HG02642 (cell line): Measurements from ENCODE around the gene DOCK3.
"Not testable (repeated sequence)": the region's sequence is repeated elsewhere in the genome, so short reads cannot be mapped to it uniquely, and the experiment has no call there.

Experiments used
- ATAC-seq: cut with Tn5 transposase; IDR thresholded peaks from one replicate; pipeline ENCODE4 v1.9.1; 2021; ENCODE audit warnings: mild to moderate bottlenecking; ENCODE audit not compliant: unreplicated experiment, poor library complexity

DOCK3 gene

DNA sequence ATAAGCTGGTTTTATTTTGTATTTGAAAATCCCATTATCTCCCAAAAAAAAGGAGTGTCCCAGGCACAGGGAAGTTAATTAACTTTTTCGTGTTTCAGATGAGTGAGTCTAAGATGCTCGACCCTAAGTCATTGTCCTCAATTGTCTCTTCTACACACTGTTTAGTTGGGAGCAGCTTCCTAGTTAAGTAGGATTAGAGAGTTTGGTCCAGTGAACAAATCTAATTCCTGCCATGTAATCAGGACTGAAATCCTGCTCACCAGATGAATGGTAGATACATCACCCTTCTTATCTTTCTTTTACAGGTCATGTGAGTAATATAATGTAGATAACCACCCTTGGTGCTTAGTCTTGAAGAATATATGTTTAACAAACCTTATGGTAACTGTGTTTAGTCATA, 481.4 kb downstream of the DOCK3 start:
- ATAC-seq: no peak

DNA sequence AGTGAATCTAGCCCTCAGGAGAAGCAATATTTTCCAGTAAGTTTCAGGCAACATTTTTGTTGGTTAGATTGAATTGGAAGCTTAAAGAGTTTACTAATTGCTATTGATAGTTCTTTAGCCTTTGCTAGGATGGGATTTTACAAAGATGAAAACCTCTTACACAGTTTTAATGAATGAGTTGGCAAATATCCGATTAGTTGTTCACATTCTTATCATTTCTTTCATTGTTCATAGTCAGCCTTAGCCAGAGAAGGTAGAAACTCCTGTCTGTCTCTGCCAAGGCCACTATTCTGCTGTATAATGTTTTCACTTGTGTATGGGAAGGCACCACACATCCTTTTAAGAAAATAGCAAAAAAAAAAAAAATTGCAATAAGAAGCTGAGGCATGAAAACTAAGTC, 488.3 kb downstream of the DOCK3 start:
- no peak for ATAC-seq

DNA sequence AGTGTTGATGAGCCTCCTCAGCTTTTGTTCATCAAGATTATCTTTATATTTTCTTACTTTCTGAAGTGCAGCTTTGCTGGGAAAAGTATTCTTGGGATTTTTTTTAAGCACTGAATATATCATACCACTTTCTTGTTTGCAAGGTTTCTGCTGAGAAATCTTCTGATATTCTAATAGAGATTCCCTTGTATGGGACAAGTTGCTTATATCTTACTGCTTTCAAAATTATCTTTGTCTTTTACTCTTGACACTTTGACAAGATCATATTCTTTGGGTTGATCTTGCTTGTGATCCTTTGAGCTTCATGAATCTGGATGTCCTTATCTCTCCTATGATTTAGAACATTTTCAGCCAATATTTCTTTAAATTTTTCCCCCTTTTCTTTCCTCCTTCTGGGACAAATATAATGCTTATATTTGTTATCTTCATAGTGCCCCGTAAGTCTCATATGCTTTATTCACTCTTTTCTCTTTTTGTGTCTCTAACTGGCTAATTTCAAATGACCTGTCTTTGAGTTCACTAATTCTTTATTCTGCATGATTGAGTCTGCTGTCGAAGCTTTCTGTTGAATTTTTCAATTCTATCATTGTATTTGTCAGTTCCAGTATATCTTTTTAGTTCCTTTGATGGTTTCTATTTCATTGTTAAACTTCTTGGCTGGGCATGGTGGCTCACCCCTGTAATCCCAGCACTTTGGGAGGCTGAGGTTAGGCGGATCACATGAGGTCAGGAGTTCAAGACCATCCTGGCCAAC, 499.0 kb downstream of the DOCK3 start:
- no peak for ATAC-seq

DNA sequence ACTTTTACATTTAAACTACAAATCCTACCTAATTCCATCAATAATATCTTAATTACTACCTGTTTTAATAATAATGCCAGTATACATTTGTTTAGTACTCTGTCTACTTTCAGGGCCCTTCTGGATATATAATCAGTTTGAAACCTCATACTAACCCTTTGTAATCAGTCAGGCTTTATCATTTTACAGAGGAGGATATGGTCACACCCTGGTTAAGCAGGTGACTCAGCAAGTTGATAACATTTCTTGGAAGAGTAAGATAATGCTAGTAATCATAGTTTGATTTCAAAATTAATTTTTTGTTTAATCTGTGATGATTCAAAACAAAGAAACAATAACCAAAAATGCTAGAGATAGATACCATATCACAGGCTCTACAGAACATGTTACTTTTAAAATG, 502.2 kb downstream of the DOCK3 start:
- ATAC-seq: no peak

DNA sequence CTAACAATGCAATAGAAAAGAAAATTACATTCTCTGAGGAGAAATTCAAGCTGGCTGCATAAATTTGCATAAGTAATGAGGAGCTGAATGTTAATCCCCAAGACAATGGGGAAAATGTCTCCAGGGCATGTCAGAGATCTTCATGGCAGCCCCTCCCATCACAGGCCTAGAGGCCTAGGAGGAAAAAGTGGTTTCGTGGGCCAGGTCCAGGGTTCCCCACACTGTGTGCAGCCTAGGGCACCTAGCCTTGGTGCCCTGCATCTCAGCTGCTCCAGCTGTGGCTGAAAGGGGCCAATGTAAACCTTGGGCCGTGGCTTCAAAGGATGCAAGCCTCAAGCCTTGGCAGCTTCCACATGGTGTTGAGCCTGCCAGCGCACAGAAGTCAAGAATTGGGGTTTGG, 511.7 kb downstream of the DOCK3 start:
- not testable (repeated sequence) for ATAC-seq

DNA sequence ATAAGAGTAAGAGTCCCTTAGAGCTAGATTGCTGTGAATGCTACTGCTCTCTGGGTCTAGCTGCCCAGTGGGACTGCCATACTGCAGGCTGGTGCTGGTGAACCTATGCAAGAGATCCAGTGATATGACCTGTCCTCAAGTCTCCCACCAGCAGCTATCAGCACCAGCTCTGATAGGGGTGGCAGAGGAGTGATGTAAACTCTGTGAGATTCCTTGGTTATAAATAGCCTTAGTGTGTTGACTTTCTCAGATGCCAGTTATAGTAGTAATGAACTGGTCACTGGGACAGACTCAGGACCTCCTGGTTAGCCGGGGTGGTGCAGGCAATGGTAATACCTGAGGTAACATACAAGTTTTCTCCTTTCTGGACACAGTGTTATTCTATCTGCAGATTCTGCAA, 515.5 kb downstream of the DOCK3 start:
- no peak for ATAC-seq

DNA sequence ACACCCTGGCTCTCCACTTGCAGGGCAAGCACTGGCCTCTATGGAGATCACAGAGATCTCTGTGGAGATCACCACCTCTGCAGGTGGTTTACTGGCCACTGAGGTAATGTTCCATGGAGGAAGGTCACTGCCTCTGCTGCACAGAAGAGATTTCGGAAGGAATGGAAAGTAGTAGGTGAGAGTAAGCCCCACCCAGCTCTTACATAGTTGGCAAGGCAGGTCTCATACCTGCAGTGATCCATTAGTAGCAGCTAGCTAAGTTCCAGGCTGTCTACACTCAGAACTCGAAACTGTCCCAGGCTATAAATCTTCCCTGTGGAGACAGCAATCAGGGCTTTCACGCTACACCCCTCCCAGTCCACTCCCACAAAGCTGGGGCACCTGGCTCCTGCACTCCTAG, 516.1 kb downstream of the DOCK3 start:
- ATAC-seq: no peak

DNA sequence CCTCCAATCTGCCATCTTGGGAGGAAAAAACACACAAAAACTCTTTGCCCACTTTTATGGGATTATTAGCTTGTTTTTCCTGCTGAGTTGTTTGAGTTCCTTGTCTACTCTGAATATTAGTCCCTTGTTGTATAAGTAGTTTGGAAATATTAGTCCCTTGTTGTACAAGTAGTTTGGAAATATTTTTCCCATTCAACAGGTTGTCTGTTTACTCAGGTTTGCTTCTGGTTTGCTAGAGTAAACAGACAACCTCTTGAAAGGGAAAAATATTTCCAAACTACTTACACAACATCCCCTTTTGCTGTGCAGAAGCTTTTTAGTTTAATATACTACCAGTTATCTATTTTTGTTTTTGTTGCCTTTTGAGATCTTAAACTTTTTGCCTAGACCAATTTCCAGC, 517.0 kb downstream of the DOCK3 start:
- no peak for ATAC-seq

DNA sequence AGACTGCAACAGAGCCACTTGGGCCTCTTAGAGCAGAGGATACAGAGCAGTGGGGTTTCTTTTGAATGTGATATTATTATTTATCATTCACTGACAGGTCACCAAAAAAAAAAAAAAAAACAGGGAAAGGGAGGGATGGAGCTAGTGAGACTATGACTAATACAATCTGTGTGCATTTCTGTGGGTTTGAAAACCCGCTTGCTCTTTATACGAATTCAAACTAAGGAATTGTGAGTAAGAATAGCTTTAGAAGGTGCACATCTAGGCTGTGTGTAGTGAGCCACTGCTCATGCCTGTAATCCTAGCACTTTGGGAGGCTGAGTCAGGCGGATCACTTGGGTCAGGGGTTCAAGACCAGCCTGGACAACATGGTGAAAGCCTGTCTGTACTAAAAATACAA, 523.8 kb downstream of the DOCK3 start:
- no peak for ATAC-seq

DNA sequence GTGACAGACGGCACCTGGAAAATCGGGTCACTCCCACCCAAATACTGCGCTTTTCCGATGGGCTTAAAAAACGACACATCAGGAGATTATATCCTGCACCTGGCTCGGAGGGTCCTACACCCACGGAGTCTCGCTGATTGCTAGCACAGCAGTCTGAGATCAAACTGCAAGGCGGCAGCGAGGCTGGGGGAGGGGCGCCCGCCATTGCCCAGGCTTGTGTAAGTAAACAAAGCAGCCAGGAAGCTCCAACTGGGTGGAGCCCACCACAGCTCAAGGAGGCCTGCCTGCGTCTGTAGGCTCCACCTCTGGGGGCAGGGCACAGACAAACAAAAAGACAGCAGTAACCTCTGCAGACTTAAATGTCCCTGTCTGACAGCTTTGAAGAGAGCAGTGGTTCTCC, 524.6 kb downstream of the DOCK3 start:
- not testable (repeated sequence) for ATAC-seq

DNA sequence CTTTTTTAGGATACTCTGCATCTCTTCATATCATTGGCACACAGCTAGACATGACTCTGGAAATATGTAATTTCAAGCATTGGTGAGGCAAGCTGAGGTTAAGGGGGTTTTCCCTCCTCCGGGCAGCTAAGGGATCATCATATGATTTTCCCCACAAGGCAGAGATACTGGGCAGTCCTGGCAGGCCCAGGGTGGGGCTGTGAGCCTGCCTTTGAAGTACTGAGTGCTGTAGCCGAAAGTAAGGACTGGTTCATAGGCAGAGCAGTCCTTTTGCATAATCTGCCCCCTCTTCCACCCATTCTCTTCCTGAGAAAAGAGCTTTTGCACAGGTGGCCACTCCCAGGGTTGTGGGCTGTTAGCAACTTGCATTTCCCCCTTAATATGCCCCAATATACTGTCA, 541.6 kb downstream of the DOCK3 start:
- ATAC-seq: no peak

DNA sequence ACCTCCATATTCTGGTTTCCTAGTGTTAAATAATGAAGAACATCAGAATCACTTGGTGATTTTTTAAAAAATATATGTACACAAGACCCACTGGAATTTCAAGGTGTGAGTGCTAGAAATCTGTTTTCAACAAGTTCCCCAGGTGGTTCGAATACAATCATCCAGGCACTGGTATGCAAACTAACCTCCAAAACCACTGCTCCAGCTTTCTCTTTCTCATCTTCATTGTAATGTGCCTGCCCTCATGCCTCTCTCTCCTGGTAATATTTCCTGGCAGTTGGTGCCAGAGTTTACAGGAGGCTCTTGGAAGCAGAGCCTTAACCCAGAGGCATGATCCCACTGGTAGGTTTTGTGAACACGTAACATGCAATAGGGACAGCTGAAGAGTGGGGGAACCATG, 547.2 kb downstream of the DOCK3 start:
- ATAC-seq: no peak

DNA sequence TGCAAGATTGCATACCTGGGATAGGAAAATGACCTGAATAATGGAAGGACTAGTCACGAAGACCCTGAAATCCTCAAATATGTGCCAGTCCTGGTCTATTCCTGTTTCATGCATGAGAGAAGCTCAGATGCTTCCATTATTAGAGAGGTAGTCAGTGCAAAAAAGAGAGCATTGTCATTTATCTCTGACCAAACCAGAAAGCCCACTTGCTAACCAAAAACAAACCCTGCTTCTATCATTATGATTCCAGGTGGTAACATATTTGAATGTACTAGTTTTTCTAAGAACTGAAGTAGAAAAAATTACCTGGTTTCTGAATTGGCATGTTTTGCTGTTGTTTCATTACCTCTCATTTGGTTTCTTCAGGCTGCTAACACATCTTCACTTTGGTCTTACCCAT, 549.6 kb downstream of the DOCK3 start:
- no peak for ATAC-seq

DNA sequence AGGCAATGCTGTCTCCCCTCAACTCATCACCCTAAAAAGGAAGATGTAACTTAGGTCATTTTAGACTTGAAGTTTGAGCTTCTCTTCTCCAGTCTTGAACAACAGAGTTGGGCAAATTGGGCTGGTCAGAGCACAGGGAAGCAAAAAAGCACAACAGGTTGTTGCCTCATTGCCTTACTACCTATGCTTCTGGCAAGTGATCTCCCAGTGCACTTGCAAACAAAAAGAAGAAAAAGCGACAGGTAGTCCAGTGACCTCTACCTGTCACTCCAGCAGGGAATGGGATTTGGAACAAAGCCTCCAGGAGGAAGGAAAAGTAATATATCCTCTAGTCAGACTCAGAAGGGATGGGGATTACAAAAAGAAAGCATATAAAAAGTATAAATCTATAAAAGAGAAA, 550.1 kb downstream of the DOCK3 start:
- ATAC-seq: no peak

DNA sequence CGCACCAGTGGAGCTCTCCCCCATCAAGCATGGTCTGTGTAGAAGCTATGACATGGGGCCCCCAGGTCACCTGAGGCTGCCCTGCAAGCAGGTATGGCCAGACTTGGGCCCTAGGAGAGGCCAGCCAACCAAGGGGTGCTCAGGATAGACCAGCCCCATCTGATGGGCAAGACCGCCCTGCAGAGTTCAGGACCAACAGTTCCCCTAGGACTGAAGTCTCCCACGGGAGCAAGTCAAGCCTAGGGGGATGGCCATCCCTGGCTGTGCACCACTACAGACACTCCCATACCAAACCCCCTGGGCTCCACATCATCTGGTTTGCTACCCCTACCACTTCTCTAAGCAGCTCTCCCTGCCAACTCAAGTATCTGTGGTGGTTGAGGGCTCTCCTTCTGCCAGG, 568.2 kb downstream of the DOCK3 start:
- ATAC-seq: no peak

DNA sequence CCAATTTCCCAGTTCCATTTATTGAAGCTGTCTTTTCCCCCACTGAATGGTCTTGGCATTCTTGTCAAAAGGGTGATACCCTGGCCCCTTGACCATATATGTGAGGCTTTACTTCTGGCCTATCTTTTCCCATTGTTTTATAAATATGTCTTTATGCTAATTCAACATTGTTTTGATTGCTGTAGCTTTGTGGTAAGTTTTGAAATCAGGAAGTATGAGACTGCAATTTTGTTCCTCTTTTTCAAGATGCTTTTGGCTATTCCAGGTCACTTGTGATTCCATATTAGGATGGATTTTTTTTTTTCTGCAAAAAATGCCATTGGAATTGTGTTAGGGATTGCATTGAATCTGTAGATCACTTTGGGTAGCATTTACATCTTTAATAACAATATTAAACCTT, 569.2 kb downstream of the DOCK3 start:
- ATAC-seq: no peak

DNA sequence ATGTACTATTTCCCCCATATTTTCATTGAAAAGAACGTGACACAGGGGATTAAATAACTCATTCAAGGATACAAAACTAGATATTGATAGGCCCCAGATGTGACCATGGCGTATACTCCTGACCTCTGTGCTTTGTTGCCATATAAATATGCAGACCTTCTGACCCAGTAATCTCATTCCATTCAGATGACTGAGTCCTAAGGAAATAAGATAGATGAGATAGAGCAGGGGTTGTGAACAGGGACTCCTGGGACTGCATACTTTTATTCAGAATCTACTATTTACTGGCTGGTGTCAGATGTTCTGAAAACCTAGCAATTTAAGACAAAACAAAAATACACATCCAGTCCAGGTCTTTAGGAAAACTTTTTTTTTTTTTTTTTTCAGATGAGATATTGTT, 571.1 kb downstream of the DOCK3 start:
- no peak for ATAC-seq

DNA sequence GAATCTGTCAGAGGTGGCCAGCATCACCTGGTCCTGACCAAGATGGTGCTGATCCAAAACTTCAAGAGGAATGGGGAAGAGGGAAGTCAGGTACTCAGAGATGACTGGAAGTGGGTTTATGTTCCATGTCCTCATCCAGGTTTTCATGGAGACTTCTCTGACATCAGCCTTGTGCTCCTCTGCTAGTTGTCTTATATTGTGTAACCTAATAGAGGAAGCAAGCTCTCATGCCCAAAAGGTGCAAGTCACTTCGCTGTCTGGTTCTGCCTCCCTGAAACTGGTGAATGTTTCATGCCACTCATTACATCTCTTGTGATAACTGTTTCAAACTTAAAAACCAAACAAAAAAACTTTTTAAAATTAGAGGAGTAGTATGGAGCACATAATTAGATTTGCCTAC, 583.1 kb downstream of the DOCK3 start:
- ATAC-seq: no peak

DNA sequence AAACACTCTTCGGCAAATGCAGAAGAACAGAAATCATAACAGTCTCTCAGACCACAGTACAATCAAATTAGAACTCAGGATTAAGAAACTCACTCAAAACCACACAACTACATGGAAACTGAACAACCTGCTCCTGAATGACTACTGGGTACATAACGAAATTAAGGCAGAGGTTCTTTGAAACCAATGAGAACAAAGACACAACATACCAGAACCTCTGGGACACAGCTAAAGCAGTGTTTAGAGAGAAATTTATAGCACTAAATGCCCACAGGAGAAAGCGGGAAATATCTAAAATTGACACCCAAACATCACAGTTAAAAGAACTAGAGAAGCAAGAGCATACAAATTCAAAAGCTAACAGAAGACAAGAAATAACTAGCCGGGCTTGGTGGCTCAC, 589.4 kb downstream of the DOCK3 start:
- ATAC-seq: not testable (repeated sequence)

DNA sequence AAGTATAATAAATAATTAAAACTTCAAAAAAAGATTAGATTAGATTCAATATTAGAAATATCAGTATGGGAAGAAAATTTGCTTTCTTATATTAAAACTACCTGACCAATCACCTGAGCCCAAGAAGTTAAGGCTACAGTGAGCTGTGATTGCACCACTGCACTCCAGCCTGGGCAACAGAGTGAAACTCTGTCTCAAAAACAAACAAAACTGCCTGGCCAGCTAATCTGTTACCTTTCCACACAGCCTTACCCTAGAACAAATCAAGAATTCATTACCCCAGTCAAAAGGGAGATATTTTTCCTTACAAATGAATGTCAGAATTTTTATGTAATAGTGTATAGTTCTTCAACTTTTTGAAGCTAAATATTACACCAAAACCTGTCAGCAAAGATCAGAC, 593.4 kb downstream of the DOCK3 start:
- ATAC-seq: no peak

DNA sequence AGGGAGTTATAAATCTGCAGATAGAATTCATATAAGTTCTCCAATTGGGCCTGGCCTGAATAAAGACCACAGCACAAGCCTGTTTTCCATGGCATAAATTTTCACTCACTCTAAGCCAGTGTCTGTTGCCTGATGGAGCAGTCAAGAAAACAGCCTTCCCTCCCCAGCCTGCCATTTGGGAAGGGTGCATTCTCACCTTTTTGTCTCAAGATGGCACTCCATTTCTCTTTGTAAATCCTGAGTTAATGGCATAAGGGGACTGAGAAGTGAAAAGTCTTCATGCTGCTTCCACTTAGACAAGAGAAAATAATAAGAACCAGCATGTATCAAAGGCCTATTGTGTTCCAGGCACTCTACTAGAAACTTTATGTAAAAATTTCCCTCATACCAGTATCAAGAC, 594.7 kb downstream of the DOCK3 start:
- no peak for ATAC-seq

DNA sequence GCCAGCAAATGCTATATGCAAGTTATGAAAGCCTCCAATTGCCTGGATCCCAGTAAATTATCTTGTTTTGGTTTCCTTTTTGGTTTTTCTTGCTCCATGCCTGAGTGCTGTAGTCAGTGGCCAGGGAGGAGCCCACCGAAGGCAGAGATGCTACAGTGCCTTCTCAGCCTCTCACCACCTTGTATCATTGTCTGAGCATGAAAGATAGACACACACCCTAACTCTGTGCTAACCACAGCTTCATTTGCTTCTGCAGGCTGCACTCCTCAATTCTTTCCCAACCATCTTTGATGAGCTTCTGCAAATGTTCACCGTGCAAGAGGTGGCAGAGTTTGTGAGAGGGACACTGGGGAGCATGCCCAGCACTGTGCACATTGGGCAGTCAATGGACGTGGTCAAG, 595.8 kb downstream of the DOCK3 start:
- ATAC-seq: no peak

DNA sequence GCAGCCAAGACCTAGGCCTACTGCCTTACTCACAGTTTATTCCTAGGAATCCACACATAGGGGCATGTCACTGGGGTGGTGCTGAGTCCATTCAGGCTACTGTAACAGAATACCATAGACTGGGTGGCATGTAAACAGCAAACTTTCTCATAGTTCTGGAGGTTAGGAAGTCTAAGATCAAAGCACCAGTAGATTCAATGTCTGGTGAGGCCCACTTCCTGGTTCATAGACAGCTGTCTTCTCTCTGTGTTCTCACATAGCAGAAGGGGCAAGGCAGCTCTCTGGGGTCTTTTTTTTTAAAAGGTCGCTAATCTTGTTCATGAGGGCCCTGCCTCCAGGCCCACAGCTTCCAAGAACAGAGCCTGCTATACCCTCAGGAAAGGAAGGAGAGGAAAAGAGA, 596.4 kb downstream of the DOCK3 start:
- no peak for ATAC-seq
